Measurements from ENCODE around the gene CD40.

DNA sequence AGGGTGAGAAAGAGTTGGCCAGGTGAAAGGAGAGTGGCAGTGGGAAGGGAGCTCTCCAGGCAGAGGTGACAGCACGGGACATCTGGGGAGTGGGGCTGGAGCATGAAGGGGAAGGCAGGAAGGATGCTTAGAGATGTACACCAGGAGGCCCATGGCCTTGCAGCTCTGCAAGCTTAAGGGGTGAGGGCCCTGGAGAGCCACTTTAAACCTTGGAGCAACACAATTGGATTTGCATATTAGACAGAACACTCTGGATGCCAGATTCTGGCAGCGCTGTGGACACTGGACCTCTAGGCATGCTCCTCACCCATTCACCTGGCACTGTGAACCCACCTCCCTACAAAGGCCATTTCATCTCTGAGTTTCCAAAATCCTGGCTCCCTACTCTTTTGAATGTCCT lies 3.7 kb upstream of the CD40 start:
- no peak for TF ChIP-seq POLR2A (IDR thresholded peaks at IDR 0.05)
- TF ChIP-seq, protein P1, sequence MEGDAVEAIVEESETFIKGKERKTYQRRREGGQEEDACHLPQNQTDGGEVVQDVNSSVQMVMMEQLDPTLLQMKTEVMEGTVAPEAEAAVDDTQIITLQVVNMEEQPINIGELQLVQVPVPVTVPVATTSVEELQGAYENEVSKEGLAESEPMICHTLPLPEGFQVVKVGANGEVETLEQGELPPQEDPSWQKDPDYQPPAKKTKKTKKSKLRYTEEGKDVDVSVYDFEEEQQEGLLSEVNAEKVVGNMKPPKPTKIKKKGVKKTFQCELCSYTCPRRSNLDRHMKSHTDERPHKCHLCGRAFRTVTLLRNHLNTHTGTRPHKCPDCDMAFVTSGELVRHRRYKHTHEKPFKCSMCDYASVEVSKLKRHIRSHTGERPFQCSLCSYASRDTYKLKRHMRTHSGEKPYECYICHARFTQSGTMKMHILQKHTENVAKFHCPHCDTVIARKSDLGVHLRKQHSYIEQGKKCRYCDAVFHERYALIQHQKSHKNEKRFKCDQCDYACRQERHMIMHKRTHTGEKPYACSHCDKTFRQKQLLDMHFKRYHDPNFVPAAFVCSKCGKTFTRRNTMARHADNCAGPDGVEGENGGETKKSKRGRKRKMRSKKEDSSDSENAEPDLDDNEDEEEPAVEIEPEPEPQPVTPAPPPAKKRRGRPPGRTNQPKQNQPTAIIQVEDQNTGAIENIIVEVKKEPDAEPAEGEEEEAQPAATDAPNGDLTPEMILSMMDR (IDR thresholded peaks at IDR 0.05), result no peak
- no peak for TF ChIP-seq POLR2AphosphoS5 (IDR thresholded peaks at IDR 0.05)

Data from breast epithelium (tissue), 3 donors.